ENCODE results near the gene ZNF100.

GRCh38 chr19:21707065-21707464 is 60.3 kb downstream of the ZNF100 start:
- no peak for TF ChIP-seq CTCF (conservative IDR thresholded peaks at IDR 0.05; ENCODE audit: low read length)
- TF ChIP-seq EZH2phosphoT487 (IDR thresholded peaks at IDR 0.05; ENCODE audit: borderline replicate concordance, low read depth, low read length): no peak

Data from OCI-LY7 (cell line).